Colon (tissue), 2 donors: ENCODE measurements around the gene PSEN2.

ENCODE experiments used
- FAIRE-seq: peaks from 2 replicates; lab custom pipeline; 2012; peaks lifted over from hg19 to GRCh38; lab: Jason Lieb, UNC
- donor health status: control.
- donor health status: control.

PSEN2 gene

GRCh38 chr1:226865590-226865989 is 4.8 kb upstream of the PSEN2 start:
- FAIRE-seq: no peak

GRCh38 chr1:226867461-226868054 is 2.9 kb upstream of the PSEN2 start:
- no peak for FAIRE-seq

GRCh38 chr1:226868726-226869125 is 1.7 kb upstream of the PSEN2 start:
- no peak for FAIRE-seq

- FAIRE-seq: no peak
These were observed 403 bp upstream of the PSEN2 start for GRCh38 chr1:226870026-226870400.

GRCh38 chr1:226871636-226872327 is 1.4 kb downstream of the PSEN2 start:
- FAIRE-seq: no peak

- no peak for FAIRE-seq
These were observed 2.0 kb downstream of the PSEN2 start for GRCh38 chr1:226872437-226872836.

- FAIRE-seq: no peak
These were observed 3.6 kb downstream of the PSEN2 start for GRCh38 chr1:226873771-226874578.

- FAIRE-seq: no peak
These were observed 4.4 kb downstream of the PSEN2 start for GRCh38 chr1:226874579-226875425.

- no peak for FAIRE-seq
These were observed 5.4 kb downstream of the PSEN2 start for GRCh38 chr1:226875641-226876295.

- no peak for FAIRE-seq
These were observed 7.3 kb downstream of the PSEN2 start for GRCh38 chr1:226877669-226878068.

GRCh38 chr1:226880372-226881287 is 10.2 kb downstream of the PSEN2 start:
- FAIRE-seq: no peak

GRCh38 chr1:226881515-226882185 is 11.2 kb downstream of the PSEN2 start:
- FAIRE-seq: no peak

- no peak for FAIRE-seq
These were observed 11.8 kb downstream of the PSEN2 start for GRCh38 chr1:226882187-226882586.

- FAIRE-seq: no peak
These were observed 12.4 kb downstream of the PSEN2 start for GRCh38 chr1:226882631-226883409.

- no peak for FAIRE-seq
These were observed 13.2 kb downstream of the PSEN2 start for GRCh38 chr1:226883630-226884029.

GRCh38 chr1:226884116-226884625 is 13.8 kb downstream of the PSEN2 start:
- FAIRE-seq: no peak

GRCh38 chr1:226884966-226885820 is 14.8 kb downstream of the PSEN2 start:
- no peak for FAIRE-seq
